Stimulated activated CD4-positive, alpha-beta T cell treated with anti-CD3 and anti-CD28 coated beads, TNF-alpha, amount 100 ng/mL, for 4 hours (primary cell): ENCODE data around the gene MAP9.
"Not testable (repeated sequence)": the region's sequence is repeated elsewhere in the genome, so short reads cannot be mapped to it uniquely, and the experiment has no call there.

Experiments used
- DNase-seq, 3 experiments: peaks; one replicate each; pipeline ENCODE4 v3.0.0-alpha.2; 2020; ENCODE audit warnings: low read depth in 3 of 3

The MAP9 gene

GRCh38 chr4:155342142-155342541, 34.6 kb downstream of the MAP9 start:
- no peak for DNase-seq

DNA sequence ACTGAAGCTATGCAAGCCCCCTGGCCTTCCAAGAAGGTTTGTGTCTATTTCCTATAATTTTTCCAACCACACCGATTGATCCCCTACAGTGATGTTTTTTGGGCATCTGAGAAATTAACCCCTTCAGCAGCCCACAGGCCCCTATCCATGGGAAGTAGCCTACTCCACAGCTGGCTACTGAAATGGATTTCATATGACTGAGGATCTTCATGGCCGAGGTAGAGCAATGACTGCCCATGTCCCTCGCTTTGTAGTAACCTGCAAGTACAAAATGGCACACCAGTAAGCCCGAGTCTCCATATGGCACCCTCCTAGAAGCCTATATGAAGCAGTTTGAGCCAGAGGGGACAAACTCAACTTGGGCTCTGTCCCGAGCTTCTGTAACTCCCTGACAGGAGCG, 36.8 kb downstream of the MAP9 start:
- DNase-seq, result no peak

- no peak for DNase-seq
Observed at GRCh38 chr4:155339588-155339987, 37.2 kb downstream of the MAP9 start.

DNA sequence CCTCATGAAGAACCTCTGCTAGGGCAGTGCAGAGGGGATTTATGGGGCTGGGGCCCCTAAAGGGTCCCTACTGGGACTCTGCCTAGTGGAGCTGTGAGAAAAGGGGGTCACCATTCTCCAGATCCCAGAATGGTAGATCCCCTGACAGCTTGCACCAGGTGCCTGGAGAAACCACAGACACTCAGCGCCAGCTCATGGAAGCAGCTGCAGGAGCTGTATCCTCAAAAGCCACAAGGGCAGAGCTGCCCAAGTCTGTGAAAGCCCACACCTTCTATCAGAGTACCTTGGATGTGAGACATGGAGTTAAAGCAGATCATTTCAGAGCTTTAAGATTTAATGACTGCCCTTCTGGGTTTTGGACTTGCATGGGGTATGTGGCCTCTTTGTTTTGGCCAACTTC, 38.6 kb downstream of the MAP9 start:
- no peak for DNase-seq

GRCh38 chr4:155336242-155336641, 40.5 kb downstream of the MAP9 start:
- DNase-seq, result no peak

DNA sequence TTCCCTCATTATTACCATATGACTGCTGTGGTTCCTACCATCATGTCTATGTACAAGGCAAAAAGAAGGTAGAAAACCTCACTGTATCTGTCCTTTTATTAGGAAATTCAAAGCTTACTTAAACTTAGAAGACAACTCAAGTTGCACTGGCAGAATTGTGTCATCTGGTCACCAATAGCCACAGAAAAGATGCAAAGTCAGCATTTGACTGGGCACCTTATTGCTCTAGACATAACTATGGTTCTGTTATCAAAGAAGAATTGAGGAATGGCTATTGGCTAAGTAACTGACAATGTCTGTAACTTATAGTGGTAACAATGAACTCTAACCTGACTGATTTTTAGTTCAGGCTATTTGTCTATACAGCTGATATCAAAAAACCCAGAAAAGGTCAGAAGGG, 45.3 kb downstream of the MAP9 start:
- DNase-seq, result no peak

DNA sequence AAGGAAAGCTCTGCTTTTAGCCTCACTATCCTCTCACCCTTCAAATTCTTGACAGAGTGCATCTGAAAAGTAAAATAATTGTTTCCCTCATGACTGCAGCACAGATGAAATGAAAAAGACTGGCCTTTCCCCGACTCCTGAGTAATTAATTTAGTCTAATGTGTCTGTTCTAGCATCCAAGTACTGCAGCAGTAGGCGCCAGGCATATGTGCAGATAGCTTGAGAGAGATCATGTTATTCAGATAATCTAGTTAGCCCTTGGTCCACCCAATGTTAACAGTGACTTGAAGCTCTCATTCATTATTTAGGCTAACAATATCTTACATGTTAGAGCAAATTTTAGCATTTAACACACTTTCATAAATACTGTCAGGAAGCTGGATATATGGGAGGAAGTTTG, 54.0 kb downstream of the MAP9 start:
- no peak for DNase-seq

DNA sequence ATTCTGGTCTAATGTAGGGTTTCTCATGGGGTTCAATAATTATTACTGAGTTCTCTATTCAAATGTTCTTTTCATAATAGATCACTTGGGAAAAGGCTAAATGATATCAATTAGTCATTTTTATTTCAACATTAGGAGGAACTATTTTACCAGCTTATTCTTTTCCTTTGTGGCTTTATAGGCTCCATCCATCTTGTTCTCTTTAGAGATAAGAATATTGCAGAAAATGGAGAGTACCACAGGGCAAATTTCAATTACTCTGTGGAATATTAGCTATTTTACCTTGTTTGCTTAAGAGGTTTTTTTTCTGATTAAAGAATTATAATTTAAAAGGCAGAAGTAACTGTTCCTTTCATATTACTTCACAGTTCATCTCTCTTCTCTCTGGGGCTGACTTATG, 55.8 kb downstream of the MAP9 start:
- DNase-seq, result no peak

GRCh38 chr4:155319516-155319915, 57.2 kb downstream of the MAP9 start:
- DNase-seq, result no peak

DNA sequence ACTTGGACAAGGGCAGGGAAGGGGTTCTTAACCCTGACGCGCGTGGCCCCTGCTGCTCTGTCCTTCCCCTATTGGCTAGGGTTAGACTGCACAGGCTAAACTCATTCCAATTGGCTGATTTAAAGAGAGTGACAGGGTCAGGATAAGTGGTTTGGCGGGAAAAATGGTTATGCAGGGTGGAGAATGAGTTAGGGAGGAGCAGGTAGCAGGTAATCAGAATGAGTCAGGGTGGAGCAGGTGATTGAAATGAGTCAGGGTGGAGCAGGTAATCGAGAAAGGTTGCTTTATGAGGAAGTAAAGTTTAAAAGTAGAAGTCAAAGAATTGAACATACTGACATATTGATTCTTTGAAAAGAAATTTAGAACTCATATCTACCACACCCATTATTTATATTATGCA, 64.7 kb downstream of the MAP9 start:
- DNase-seq, result not testable (repeated sequence)

DNA sequence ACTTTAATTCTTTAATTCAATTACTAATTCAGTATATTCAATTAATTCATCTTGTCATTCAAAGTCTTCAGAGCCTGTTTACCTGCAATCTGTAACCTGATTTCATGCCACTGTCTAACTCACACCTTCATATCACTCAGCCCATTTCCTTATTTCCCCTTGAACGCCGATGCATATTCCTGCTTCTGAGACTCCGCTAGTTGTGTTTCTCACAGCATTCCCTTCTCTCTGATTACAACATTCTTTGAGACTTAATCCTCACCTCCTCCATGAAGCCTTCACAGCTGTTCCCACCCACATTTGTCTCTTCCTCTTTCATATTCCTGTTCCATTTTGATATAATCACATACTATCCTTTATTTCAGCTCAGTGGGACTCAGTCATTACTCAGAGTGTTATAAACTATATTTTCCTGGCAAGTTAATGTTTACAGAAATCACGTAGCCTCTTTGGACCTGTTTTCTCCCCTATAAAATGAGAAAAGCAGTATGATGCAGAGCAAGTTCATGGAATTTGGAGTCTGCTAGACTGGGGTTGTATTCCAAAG, 69.0 kb downstream of the MAP9 start:
- DNase-seq, result no peak

DNA sequence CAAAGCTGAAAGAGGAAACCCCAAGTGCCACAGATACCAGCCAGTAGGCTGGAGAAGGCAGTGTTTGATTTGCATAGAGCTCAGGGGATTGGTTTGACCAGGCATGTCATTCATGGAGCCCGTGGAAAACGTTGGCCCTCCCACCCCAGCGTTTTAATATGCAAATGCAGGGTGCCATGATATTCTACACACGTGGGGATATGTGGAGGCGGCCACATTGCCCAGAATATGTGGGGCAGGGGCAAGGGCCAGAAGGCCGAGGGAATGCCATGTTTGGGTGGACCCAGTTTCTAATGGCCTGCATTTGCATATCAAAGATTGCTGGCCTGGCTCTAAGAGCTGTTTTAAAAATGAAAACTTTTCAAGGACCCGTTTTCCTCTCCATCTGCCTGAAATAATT, 71.1 kb downstream of the MAP9 start:
- no peak for DNase-seq

DNA sequence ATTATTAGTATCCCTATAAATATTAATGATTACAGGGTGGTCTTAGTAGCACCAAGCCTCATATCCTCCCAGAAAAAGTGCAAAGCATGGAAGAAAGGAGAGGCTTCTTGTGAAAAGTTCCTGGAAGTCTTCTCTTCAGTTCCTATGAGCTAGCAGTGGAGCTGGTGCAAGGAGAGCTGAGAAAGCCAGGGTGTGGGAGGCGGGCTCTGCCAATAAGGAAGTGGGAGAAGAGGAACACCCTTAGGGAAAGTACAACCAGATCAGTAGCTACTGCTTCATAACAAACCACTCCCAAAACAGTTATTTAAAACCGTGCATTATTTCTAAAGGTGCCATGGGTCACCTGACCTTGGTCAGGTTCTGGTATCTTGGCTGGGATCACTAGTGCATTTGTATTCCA, 72.4 kb downstream of the MAP9 start:
- no peak for DNase-seq

- DNase-seq, result no peak
Observed at GRCh38 chr4:155299103-155299502, 77.7 kb downstream of the MAP9 start.
